ENCODE measurements around the gene COL17A1. TPM values are rescaled to one million over a fixed set of nuclear protein-coding genes. Genes with fewer than 3 reads are reported as not detected.

The COL17A1 gene
- total and polyA plus RNA-seq, 2 of the 13 experiments (the other 11 are each of a cell fraction or from before 2014, with no cell fraction given): 0.03 TPM; not detected in 1

DNA sequence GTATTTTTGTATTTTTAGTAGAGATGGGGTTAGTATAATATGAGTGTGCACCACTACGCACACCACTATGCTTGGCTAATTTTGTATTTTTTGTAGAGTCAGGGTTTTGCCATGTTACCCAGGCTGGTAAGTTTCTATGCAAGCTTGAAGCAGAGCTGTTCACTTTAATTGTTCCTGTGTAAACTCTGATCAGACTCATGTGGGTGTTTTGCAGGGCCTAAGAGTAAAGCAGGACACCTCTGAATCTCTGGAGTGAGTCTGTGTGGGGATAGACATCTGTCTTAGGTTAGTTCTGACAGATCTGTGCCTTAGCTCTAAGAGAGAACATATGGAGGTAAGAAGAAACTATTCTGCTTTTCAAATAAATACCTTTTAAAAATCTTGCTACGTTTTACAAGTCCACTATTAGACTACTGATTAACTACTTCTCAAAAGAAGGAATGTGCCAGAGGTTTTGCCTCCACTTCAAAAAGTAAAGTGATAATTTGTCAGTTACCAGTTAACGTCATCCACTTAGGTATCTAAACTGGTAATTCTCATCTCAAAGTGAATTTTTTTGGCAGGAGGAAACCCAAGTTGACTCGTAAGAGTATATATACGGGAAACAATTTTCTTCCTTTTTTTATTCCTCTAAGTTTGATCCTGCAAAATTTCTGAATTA lies 1.1 kb downstream of the COL17A1 start:
- 20% methylated on average over 5 of the region's 5 CpGs for WGBS (ENCODE audit: low lambda C conversion rate)
- in situ Hi-C loops (cut with HindIII; ENCODE audit: extremely low pct_ligation_motif_present, low pct_unique_long_range_greater_than_20kb): no loop called here

DNA sequence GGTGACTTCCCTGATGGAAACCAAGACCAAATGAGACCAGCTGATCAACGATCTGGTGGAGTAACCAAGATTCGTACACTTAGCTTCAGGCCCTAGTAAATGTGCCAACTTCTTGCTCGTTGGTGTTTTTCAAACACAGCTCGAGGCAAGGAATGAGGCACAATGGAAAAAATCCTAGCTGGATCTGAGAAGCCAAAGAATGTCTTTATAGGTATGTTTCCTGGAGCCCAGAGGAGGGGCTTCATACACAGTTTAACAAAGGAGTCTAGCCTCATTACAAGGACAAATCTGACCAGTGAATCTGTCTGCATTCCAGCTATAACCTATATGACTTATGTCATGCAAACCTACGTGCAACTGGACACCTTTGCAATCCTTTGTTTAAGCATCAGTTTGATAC lies 3.7 kb downstream of the COL17A1 start:
- ATAC-seq (no peak), FAIRE-seq (no peak), DNase-seq (ENCODE audit: low spot score) (no peak)
- H2AFZ ChIP-seq (ENCODE audit: low read length): no peak overlapping the region
- no peaks in the 10 kb centered on the region for H3K79me2 ChIP-seq (ENCODE audit: insufficient read depth, low read length)
- no TSS peak for BruUV-seq (replicated peaks)
- H3K9me3 ChIP-seq (ENCODE audit: low read length): no peaks in the 10 kb centered on the region
- H3K4me1 ChIP-seq (ENCODE audit: insufficient read depth, low read length): no peaks in the 10 kb centered on the region
- H3K4me3 ChIP-seq (replicated peaks in 1 of 3; ENCODE audit: insufficient read depth in 1 of 3, low read depth in 2 of 3, low read length in 3 of 3): no peak overlapping the region
- H4K20me1 ChIP-seq (ENCODE audit: insufficient read depth, low read length): no peaks in the 10 kb centered on the region
- ChIA-PET POLR2A (interaction anchor here (0.6 kb wide), 1 partner anchor 12 kb away, joined by 5 read pairs; no protein-coding TSS in a partner anchor), CTCF (ENCODE audit: low intra/inter-chr PET ratio, low total read pairs) (no interaction called here)
- no peaks in the 10 kb centered on the region for H3K36me3 ChIP-seq (replicated peaks in 1 of 2; ENCODE audit: control insufficient read depth in 1 of 2, insufficient read depth in 2 of 2, low read length in 2 of 2)
- no peak overlapping the region for H3K4me2 ChIP-seq (ENCODE audit: low read depth, low read length)
- 15% methylated on average over 5 of the region's 5 CpGs for WGBS (ENCODE audit: low lambda C conversion rate)
- no peak overlapping the region for H3K27ac ChIP-seq (ENCODE audit: extremely low read length, insufficient read depth, low read length)
- peaks cover 0 to 14% of the 10 kb centered on the region in 2 experiments; a peak in 1 of 5 replicates for H3K27me3 ChIP-seq (ENCODE audit: control insufficient read depth in 1 of 2, insufficient read depth in 2 of 2, low read length in 2 of 2)
- in situ Hi-C loops (cut with HindIII; ENCODE audit: extremely low pct_ligation_motif_present, low pct_unique_long_range_greater_than_20kb): no loop called here
- intact Hi-C loops (cut with micrococcal nuclease; ENCODE audit: unreplicated experiment): no loop called here
- no peak overlapping the region for H3K9ac ChIP-seq (ENCODE audit: insufficient read depth, low read depth, low read length)
- TF ChIP-seq TAF1 (CRISPR knock-in tag; IDR thresholded peaks at IDR 0.05) (no peak), NONO (IDR thresholded peaks at IDR 0.05) (no peak), NONO (CRISPR knock-in tag; conservative IDR thresholded peaks at IDR 0.05) (no peak), TBL1XR1 (IDR thresholded peaks at IDR 0.05; ENCODE audit: borderline replicate concordance, low read length, partially characterized antibody) (no peak), ZFP41 (CRISPR knock-in tag; IDR thresholded peaks at IDR 0.05; ENCODE audit: borderline replicate concordance) (no peak), RFXANK (CRISPR knock-in tag; IDR thresholded peaks at IDR 0.05) (no peak), ZNF589 (CRISPR knock-in tag; conservative IDR thresholded peaks at IDR 0.05) (no peak), ZFP62 (CRISPR knock-in tag; IDR thresholded peaks at IDR 0.05) (no peak), SSRP1 (CRISPR knock-in tag; IDR thresholded peaks at IDR 0.05) (no peak), ZNF674 (CRISPR knock-in tag; IDR thresholded peaks at IDR 0.05; ENCODE audit: low read depth) (no peak), ZFP36 (IDR thresholded peaks at IDR 0.05; ENCODE audit: borderline replicate concordance, low read depth, low read length, partially characterized antibody) (no peak)
- TF ChIP-seq, protein P1, sequence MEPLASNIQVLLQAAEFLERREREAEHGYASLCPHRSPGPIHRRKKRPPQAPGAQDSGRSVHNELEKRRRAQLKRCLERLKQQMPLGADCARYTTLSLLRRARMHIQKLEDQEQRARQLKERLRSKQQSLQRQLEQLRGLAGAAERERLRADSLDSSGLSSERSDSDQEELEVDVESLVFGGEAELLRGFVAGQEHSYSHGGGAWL (CRISPR knock-in tag; IDR thresholded peaks at IDR 0.05): no peak
- TF ChIP-seq, protein P2, sequence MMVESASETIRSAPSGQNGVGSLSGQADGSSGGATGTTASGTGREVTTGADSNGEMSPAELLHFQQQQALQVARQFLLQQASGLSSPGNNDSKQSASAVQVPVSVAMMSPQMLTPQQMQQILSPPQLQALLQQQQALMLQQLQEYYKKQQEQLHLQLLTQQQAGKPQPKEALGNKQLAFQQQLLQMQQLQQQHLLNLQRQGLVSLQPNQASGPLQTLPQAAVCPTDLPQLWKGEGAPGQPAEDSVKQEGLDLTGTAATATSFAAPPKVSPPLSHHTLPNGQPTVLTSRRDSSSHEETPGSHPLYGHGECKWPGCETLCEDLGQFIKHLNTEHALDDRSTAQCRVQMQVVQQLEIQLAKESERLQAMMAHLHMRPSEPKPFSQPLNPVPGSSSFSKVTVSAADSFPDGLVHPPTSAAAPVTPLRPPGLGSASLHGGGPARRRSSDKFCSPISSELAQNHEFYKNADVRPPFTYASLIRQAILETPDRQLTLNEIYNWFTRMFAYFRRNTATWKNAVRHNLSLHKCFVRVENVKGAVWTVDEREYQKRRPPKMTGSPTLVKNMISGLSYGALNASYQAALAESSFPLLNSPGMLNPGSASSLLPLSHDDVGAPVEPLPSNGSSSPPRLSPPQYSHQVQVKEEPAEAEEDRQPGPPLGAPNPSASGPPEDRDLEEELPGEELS (CRISPR knock-in tag; IDR thresholded peaks at IDR 0.05): no peak

More for the DNA sequence above, 1.1 kb downstream of the COL17A1 start:
- Histone ChIP-seq H2AFZ (ENCODE audit: low read length) (no peak overlapping the region), H3K4me2 (ENCODE audit: low read depth, low read length) (no peak overlapping the region), H3K4me3 (replicated peaks in 1 of 3; ENCODE audit: insufficient read depth in 1 of 3, low read depth in 2 of 3, low read length in 3 of 3) (no peak overlapping the region), H3K9me3 (ENCODE audit: low read length) (no peaks in the 10 kb centered on the region), H3K36me3 (replicated peaks in 1 of 2; ENCODE audit: control insufficient read depth in 1 of 2, insufficient read depth in 2 of 2, low read length in 2 of 2) (no peaks in the 10 kb centered on the region), H3K27ac (ENCODE audit: extremely low read length, insufficient read depth, low read length) (no peak overlapping the region), H3K27me3 (ENCODE audit: control insufficient read depth in 1 of 2, insufficient read depth in 2 of 2, low read length in 2 of 2) (peaks cover 0 to 3% of the 10 kb centered on the region in 2 experiments; a peak in 1 of 5 replicates), H3K79me2 (ENCODE audit: insufficient read depth, low read length) (no peaks in the 10 kb centered on the region), H3K4me1 (ENCODE audit: insufficient read depth, low read length) (no peaks in the 10 kb centered on the region), H4K20me1 (ENCODE audit: insufficient read depth, low read length) (no peaks in the 10 kb centered on the region), H3K9ac (ENCODE audit: insufficient read depth, low read depth, low read length) (no peak overlapping the region)
- CTCF ChIA-PET (ENCODE audit: low intra/inter-chr PET ratio, low total read pairs): no interaction called here
- POLR2A ChIA-PET: no interaction called here
- FAIRE-seq: no peak
- ATAC-seq: no peak
- BruUV-seq (replicated peaks): no TSS peak
- DNase-seq (ENCODE audit: low spot score): no peak
- intact Hi-C loops (cut with micrococcal nuclease; ENCODE audit: unreplicated experiment): no loop called here
- TF ChIP-seq TOE1 (CRISPR knock-in tag; IDR thresholded peaks at IDR 0.05) (no peak), ZNF556 (CRISPR knock-in tag; IDR thresholded peaks at IDR 0.05; ENCODE audit: borderline replicate concordance) (no peak), KMT2B (CRISPR knock-in tag; IDR thresholded peaks at IDR 0.05) (no peak), KLF12 (CRISPR knock-in tag; IDR thresholded peaks at IDR 0.05; ENCODE audit: borderline replicate concordance) (no peak), ZNF747 (CRISPR knock-in tag; IDR thresholded peaks at IDR 0.05; ENCODE audit: borderline replicate concordance) (no peak)
